Hematopoietic multipotent progenitor cell (in vitro differentiated cells): ENCODE measurements around the gene RANBP10. TPM values are rescaled to one million over a fixed set of nuclear protein-coding genes. Genes with fewer than 3 reads are reported as not detected.
A peak's percentile ranks its signal among the peaks of the same experiment; 100 is the strongest.
"Not testable (repeated sequence)": the region's sequence is repeated elsewhere in the genome, so short reads cannot be mapped to it uniquely, and the experiment has no call there.

Experiments
- DNase-seq, 3 donors: peaks; one replicate each; pipeline ENCODE4 v3.0.0-alpha.2; 2011 to 2015; ENCODE audit warnings: low read depth in 2 of 3, low spot score in 2 of 3
- total RNA-seq: library from RNA; depleted of rRNA; stranded (reverse); fragments of >200 nt; gene quantifications from one replicate; pipeline ENCODE4 v1.2.3, GENCODE V29; 2012

Gene RANBP10
- total RNA-seq, result 13.7 TPM

DNA sequence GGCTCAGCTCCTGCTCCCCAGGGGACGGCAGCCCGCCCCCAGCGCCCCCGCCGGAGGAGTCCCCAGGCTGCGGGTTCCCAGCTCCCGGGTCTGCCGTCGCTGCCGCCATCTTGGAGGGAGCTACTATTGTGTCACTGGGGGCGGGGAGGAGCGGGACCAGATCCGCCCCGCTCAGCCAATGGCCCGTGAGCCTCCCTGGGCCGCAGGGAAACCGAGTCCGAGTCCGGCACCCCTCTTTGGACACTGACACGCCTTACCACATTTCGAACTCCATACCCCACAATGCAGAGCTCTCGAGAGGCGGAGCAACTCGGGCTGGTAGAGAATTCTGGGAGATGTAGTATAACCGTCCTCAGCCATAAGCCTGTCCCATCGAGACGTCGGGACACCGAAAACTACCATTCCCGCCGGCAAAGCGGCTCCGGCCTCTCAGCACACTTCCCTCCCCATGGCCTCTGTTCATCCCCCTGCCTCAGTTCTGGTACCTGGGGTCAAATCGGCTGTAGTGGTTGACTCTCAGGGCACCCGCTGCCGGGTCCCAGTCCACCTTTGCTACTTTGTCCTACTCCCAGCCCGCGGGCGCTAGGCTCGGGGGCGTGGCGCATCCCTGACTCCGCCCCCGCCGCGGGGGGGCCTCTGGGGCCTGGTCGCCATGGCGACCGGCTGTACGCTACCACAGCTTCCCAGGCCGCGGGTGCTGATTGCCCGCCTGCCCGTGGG lies at the start of gene RANBP10, which contains the start of gene TSNAXIP1:
Gene RANBP10, minus strand, starts transcription at position 133 of the 720 bp plus-strand sequence. Its CDS starts 24 bp downstream, at position 109.
Gene TSNAXIP1, plus strand, starts transcription at position 462 of the 720 bp plus-strand sequence. CDS start 261 bp downstream, outside the sequence.
- peak; percentile 85 to 100 (median 99) for DNase-seq

DNA sequence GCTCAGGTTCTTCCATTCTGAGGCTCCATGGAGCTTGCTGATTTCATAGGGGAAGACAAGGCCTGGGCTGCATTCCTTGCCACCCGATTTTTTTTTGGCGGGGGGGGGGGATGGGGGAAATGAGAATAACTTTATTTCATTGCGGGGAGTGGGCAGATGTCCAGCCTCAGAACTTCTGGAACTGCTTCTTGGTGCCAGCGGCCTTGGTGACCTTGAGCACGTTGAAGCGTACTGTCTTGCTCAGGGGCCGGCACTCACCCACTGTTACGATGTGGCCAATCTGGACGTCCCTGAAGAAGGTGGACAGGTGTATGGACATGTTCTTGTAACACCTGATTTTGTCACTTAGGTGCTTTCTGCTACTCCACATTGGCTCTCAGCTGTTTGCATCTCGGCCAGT lies 49.4 kb upstream of the RANBP10 start:
- no peak for DNase-seq

DNA sequence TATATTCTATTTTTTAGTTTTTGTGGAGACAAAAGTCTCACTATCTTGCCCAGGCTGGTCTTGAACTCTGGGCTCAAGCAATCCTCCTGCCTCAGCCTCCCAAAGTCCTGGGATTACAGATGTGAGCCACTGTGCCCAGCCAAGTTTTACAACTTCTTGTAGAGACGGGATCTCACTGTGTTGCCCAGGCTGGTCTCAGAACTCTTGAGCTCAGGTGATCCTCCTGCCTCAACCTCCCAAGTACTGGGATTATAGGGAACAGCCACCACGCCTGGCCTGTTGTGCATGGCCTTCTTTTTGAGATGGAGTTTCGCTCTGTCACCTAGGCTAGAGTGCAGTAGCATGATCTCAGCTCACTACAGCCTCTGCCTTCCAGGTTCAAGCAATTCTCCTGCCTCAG lies 47.3 kb upstream of the RANBP10 start:
- DNase-seq, result no peak

DNA sequence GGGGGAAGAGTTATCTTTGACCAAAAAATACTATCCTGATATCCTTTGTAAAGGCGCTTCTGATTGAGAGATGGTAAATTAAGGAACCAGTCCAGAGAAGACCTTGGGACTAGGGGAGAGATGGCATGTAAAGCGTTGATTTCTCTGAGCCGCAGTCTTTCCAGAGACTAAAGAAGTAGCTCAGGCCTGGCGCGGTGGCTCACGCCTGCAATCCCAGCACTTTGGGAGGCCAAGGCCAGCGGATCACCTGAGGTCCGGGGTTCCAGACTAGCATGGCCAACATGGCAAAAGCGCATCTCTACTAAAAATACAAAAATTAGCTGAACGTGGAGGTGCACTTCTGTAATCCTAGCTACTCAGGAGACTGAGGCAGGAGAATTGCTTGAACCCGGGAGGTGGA lies 41.8 kb upstream of the RANBP10 start:
- DNase-seq, result no peak

DNA sequence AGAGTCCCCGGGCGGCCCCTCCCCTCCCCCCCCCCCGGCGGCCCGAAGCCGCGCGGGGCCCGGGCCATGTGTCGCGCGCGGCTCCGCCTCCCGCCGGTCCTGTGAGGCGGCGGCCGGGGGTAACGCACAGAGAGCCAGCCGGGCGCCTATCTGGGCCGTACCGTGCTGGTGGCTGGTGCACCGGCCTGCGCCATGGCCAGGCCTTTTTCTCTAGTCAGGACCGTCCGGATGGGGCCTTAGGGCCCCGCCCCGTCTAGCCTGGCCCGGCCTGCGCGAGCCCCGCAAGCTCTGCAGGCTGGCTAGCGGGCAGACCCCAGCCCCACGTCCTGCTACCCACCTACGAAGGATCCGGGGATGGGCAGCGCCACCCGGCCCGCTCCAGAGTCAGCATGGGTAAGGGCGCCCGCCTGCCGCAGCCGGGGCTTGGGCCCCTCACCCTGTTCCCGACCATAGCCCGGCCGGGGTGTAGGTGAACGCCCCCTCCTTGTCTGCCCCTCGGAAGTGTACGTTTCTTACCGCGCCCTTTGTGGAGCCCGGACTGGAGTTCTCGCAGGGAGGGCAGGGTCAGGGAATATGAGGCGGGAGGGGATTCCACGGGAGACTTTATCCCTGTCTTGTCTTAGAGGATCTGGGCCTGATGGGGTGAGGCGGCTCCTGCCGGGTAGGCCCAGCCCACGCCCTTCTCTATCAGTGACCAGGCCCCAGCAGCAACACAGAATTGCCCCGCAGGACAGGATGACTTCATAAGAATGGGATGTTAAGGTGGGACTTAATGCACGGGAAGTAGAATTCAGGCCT lies 40.9 kb upstream of the RANBP10 start, which contains the start of gene CENPT:
Gene CENPT, minus strand, starts transcription at position 630 of the 798 bp plus-strand sequence. CDS start 13,834 bp downstream, outside the sequence.
- DNase-seq, result no peak

DNA sequence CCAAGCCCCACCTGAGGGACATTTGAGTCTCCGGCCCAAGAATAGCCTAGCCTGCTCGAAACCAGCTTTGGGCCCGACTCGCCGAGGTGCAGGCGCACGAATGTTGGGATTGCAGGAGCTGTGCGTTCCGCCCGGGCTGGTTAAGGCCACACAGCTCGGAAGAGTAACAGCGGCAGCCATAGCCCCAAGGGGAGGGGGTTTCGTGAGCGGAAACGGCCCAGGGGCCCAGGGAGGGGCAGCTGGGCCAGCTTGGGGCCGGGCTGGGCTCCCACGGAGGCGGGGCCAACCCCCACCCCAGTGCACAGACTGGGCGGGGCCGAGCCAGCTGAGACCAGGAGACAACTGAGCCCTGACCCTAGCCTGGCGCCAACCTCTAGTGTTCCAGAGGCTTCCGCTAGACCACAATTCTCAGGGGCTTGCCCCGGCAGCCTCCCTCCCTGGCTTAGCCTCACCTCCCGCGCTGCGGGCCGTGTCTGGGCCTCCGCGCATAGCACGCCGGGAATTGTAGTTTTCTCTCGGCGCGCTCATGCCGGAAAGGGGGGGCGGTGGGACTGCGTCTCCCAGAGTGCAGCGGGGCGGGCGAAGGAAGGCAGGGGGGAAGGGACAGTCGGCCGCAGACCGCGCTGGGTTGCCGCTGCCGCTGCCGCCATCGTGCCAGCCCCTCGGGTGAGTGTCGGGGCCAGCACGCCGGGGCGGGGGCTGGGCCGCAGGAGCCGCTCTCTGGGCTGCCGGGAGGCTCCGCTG lies 40.1 kb upstream of the RANBP10 start, which contains the start of gene NUTF2:
Gene NUTF2, plus strand, starts transcription at position 614 of the 744 bp plus-strand sequence. CDS start 18,198 bp downstream, outside the sequence.
- peak; percentile 90 to 98 (median 96) for DNase-seq

DNA sequence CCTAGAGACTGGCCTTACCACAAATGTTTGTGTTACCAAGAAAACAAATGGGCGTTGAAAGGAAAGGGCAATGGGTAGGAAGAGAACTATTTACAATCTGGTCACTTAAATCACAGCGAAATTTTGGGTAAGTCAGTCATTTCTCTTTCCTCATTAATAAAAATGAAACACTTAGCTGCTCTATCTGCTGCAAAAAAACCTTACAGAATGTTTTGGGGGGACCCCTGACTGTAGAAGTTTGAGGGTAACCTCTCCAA lies 39.6 kb upstream of the RANBP10 start:
- no peak for DNase-seq

DNA sequence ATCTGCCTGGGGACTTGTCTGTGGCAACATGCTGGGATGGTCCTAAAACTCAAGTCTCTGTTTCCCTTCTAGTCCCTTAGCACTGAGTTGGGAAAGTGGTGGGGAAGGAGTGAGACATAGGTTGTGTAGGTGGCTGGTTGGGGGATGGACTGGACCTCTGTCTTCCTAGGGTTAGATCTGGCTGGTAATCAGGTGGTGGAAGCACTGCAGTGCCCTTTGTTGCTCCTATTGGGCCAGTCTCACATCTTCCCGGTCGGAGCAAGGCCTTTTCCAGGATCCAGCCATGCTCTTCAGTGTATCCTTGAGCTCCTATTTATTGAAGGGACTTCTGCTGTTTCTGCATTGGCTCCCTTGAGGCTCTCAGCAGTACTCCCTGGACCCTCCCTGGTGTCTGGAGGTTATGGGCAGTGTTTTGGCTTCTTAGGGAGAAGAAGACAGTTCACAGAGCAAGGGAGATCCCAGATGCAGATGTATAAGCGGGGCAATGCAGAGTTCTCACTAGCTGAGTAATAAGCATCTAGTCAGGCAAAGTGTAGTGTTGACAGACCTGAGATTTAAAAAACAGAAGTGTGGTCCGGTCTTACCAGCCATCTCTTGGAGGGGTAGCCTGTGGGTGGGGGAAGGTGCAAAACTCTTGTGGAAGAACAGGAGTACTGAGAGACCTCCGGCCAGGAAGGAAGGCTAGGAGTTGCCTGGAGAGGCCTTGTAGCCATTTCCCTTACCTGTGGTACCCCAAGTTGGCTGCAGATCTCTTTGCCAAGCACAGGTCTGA lies 39.1 kb upstream of the RANBP10 start:
- no peak for DNase-seq

DNA sequence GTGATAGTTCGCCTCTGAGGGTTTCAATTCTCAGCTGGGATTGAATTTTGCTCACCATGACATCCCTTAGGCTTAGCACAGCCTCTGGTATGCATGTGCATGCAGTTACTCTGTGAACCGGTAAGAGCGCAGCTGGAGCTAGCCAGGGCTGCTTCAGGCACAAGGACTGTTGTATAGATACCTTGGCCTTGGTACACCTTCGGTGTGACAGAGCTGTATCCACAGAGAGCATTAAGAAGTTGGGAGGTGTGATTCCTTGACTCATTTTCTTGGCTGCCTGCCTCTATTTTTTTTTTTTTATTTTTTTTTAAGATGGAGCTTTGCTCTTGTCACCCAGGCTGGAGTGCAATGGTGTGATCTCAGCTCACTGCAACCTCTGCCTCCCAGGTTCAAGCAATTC lies 38.1 kb upstream of the RANBP10 start:
- no peak for DNase-seq

DNA sequence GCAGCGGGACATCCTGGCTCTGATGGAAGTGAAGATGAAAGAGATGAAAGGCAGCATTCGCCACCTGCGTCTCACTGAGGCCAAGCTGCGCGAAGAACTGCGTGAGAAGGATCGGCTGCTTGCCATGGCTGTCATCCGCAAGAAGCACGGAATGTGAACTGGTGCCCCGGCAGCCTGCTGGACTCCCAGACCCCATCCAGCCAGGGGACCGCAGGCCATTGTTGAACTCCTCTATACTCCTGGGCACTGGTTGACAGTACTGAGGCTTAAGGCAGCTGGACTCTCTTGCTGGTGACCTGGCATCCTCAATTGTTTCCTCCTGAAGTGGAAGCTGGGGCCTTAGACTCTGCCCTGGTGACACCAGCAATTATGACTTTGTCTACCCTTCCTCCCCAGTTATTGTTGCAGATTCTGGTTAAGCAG lies 37.0 kb upstream of the RANBP10 start:
- no peak for DNase-seq

DNA sequence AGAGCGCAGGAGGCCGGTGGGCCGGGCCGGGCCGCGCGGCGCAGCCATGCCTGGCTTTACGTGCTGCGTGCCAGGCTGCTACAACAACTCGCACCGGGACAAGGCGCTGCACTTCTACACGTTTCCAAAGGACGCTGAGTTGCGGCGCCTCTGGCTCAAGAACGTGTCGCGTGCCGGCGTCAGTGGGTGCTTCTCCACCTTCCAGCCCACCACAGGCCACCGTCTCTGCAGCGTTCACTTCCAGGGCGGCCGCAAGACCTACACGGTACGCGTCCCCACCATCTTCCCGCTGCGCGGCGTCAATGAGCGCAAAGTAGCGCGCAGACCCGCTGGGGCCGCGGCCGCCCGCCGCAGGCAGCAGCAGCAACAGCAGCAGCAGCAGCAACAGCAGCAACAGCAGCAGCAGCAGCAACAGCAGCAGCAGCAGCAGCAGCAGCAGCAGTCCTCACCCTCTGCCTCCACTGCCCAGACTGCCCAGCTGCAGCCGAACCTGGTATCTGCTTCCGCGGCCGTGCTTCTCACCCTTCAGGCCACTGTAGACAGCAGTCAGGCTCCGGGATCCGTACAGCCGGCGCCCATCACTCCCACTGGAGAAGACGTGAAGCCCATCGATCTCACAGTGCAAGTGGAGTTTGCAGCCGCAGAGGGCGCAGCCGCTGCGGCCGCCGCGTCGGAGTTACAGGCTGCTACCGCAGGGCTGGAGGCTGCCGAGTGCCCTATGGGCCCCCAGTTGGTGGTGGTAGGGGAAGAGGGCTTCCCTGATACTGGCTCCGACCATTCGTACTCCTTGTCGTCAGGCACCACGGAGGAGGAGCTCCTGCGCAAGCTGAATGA lies 36.4 kb upstream of the RANBP10 start:
- peak; percentile 56 to 67 (median 66) for DNase-seq

DNA sequence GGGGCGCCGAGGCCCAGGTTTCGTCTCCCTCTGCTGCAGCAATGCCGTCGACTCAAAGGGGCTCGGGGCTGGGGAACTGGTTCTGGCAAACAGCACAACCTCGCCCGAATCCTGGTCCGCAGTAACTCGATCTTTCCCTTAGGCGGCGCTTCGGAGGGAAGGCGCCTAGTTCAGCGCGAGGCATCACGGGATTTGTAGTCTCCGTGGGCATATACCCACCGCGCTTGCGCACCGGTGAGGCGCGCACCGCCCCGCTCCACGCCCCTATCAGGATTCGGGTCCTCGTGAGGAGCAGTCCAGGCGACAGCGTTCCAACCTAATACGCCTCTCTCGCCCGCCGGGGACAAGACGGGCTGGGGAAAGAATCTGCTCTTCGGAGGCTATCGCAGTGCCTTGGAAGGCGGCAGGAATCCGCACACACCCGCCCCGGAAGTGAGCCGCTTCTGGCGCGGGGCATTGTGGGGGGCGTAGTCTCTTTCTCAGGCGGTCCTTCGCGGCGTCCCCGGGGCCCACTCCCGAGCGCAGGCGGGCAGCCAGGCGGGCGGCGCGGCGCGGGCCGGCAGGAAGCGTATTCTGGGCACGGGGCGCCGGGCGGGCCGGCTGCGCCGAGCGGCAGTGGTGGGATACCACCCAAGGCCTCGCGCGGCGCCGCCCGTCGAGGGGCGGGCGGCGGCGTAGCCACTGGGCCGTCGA lies 35.6 kb upstream of the RANBP10 start, which contains the start of gene THAP11:
Gene THAP11, plus strand, starts transcription at position 505 of the 693 bp plus-strand sequence. CDS start 235 bp downstream, outside the sequence.
- DNase-seq, result peak; percentile 95 to 99 (median 96)

DNA sequence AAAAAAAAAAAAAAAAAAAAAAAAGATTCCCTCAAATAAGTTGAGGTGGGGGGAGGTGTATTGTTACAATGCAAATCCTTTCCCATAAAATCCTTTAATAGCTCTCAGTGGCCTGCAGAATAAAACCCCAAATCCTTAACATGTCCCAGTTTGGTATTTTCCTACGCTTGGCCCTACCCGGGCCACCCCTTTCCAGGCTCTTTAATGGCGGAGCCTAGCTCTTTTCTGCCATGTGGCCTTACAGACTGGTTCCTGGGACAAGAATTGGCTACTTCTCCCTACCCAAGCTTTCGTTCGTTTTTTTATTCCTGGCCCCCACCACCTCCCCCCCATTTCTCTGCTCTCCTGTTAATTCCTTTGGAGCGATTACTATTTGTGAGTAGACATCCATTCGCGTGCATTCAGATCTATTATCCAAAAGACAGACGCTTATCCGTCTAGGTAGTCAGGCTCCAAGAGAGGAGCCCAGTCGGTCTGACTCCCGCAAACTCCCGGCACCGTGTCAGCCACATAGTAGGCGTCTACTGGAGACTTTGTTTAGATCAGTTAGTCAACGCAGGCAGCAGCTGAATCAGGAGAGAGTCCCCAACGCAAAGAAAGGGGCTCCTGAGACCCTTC lies 34.9 kb upstream of the RANBP10 start:
- no peak for DNase-seq

DNA sequence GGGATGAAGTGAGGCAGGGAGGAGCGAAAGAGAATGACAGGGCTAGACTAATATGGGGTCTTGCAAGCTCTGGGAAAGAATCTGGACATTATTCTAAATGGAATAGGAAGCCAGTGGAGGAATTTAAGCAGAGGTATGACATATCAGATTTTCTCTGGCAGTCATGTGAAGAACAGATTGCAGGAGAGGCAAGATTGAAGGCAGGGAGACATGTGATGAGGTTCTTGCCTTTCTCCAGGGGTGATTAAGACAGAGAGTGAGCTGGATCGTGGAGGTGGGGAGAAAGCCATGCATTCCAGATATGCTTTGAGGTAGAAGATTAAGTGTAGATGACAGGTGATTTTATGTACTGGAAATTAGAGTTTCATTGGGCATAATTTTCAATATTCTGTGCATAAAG lies 31.5 kb upstream of the RANBP10 start:
- DNase-seq, result no peak

DNA sequence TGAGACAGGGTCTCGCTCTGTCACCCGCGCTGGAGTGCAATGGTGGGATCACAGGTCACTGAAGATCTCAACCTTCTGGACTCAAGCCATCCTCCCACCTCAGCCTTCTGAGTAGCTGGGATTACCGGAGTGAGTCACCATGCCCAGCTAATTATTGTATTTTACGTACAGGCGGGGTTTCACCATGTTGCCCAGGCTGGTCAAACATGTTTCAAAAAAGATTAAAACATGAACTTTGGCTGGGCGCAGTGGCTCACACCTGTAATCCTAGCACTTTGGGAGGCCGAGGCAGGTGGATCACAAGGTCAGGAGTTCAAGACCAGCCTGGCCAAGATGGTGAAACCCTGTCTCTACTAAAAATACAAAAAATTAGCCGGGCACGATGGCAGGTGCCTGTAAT lies 30.8 kb upstream of the RANBP10 start:
- not testable (repeated sequence) for DNase-seq

DNA sequence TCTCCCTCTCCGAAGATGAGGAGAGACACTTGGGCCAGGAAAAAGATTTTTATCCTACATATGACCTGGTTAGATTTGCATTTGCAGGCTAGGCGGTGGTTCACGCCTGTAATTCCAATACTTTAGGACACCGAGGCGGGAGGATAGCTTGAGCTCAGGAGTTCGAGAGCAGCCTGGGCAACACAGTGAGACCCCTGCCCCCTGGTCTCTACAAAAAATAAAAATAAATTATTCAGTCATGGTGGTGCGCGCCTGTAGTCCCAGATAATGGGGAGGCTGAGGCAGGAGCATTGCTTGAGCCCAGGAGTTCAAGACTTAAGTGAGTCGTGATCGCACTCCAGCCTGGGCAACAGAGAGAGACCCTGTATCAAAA lies 27.9 kb upstream of the RANBP10 start:
- DNase-seq, result no peak

DNA sequence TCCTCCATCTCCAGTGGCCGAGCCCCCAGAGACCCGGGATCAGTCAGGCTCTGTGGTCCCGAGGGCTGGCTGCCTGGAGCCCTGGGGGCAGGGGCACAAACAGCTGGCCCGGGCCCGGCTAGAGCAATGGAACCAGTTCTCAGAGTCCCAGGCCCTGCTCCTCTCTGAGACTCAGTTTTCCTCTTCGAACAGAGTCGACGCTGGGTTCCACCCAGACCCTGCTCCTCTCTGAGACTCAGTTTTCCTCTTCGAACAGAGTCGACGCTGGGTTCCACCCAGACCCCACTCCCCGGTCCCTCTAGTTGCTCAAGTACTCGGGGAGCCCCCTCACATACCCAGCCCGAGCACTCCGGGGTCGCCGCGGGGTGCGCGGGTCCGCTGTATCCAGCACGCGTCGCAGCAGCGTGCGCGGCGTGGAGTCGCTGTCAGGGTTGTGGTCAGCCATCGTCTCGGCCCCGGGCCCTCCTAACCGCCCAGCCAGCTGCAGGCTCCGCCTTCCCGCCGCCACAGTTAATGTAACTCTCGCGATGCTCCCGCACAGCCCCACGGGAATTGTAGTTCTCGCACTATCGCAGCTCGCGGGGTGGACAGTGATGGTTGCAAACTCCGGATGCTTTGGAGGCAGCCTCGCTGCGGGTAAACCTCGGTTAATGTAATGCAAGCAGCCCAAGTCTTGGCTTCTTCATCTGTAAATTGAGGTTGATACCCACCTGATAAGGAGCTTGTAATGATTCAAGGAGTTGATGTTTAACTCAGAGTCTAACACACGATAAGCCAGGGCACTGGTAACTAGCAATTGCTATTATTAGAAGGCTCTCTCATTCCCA lies 27.3 kb upstream of the RANBP10 start:
- DNase-seq, result peak; percentile 76 to 92 (median 85)
